SK-N-SH (cell line): ENCODE data around the gene DMRTA2.

Experiments used
- RAD21 ChIP-seq: IDR thresholded peaks from 2 replicates; pipeline ENCODE4 v1.6.1; 2012; ENCODE audit warnings: mild to moderate bottlenecking, low read length
- RCOR1 ChIP-seq: fragments of 150-350 bp; IDR thresholded peaks from 2 replicates; pipeline ENCODE4 v1.6.1; 2017; ENCODE audit warnings: antibody characterized with exemption, low read length
- YY1 ChIP-seq: IDR thresholded peaks from 2 replicates; pipeline ENCODE4 v1.4.0; 2012; ENCODE audit warnings: low read depth, mild to moderate bottlenecking
- TF ChIP-seq, protein P1 (sequence below): fragments of 200-600 bp; sonication (generic); IDR thresholded peaks from 2 replicates; pipeline ENCODE4 v1.6.1; 2017; ENCODE audit warnings: antibody characterized with exemption, mild to moderate bottlenecking, moderate library complexity

GRCh38 chr1:50430010-50430405 is 6.8 kb upstream of the DMRTA2 start:
- TF ChIP-seq, protein P1, sequence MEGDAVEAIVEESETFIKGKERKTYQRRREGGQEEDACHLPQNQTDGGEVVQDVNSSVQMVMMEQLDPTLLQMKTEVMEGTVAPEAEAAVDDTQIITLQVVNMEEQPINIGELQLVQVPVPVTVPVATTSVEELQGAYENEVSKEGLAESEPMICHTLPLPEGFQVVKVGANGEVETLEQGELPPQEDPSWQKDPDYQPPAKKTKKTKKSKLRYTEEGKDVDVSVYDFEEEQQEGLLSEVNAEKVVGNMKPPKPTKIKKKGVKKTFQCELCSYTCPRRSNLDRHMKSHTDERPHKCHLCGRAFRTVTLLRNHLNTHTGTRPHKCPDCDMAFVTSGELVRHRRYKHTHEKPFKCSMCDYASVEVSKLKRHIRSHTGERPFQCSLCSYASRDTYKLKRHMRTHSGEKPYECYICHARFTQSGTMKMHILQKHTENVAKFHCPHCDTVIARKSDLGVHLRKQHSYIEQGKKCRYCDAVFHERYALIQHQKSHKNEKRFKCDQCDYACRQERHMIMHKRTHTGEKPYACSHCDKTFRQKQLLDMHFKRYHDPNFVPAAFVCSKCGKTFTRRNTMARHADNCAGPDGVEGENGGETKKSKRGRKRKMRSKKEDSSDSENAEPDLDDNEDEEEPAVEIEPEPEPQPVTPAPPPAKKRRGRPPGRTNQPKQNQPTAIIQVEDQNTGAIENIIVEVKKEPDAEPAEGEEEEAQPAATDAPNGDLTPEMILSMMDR = no peak
- TF ChIP-seq RCOR1 (no peak), RAD21 (no peak), YY1 (no peak)
